Colonic mucosa (tissue), 4 donors: ENCODE results near the gene SSR1. TPM values are rescaled to one million over a fixed set of nuclear protein-coding genes. Genes with fewer than 3 reads are reported as not detected.

ENCODE experiments used
- DNase-seq: peaks from one replicate; pipeline ENCODE4 v3.0.0-alpha.2; 2020
- H3K27ac ChIP-seq: fragments of 200-600 bp; one replicate; pipeline ENCODE4 v1.8.0; 2021
- H3K27me3 ChIP-seq: fragments of 200-600 bp; one replicate; pipeline ENCODE4 v1.8.0; 2021
- H3K36me3 ChIP-seq: fragments of 200-600 bp; one replicate; pipeline ENCODE4 v1.8.0; 2021
- H3K4me1 ChIP-seq: fragments of 200-600 bp; one replicate; pipeline ENCODE4 v1.8.0; 2021; ENCODE audit warnings: mild to moderate bottlenecking
- H3K4me3 ChIP-seq: fragments of 200-600 bp; one replicate; pipeline ENCODE4 v1.8.0; 2021
- H3K9ac ChIP-seq, 2 donors: one replicate each; pipeline ENCODE4 v1.7.0; 2013; ENCODE audit warnings: control low read depth in 2 of 2, low read depth in 2 of 2, low read length in 2 of 2
- H3K9me3 ChIP-seq: fragments of 200-600 bp; one replicate; pipeline ENCODE4 v1.8.0; 2021
- intact Hi-C: fragments of 100-400 bp; cut with DNase I; formaldehyde crosslinking; loops from one replicate; pipeline ENCODE4 v1.14.1; 2022
- total RNA-seq, 2 donors: library from RNA; stranded (reverse); fragmentation: NEBNext Ultra II Directional in 1 of 2; extraction: Animal tissue kit (Norgen Biotek cat#: 25700) in 1 of 2; gene quantifications; one replicate each; pipeline ENCODE4 v1.2.1, GENCODE V29; 2021
- TF ChIP-seq, protein P1 (sequence below): fragments of 200-600 bp; IDR thresholded peaks from one replicate; pipeline ENCODE4 v1.8.0; 2022; ENCODE audit warnings: antibody characterized with exemption, mild to moderate bottlenecking
- donor health status: healthy.
- donor health status: DM: no; HTN: no; CAD: no.
- donor health status: DM: no; HTN: no; CAD: no.

SSR1 gene
- total RNA-seq, 2 donors from 2014 or later, result 150 to 153 TPM

DNA sequence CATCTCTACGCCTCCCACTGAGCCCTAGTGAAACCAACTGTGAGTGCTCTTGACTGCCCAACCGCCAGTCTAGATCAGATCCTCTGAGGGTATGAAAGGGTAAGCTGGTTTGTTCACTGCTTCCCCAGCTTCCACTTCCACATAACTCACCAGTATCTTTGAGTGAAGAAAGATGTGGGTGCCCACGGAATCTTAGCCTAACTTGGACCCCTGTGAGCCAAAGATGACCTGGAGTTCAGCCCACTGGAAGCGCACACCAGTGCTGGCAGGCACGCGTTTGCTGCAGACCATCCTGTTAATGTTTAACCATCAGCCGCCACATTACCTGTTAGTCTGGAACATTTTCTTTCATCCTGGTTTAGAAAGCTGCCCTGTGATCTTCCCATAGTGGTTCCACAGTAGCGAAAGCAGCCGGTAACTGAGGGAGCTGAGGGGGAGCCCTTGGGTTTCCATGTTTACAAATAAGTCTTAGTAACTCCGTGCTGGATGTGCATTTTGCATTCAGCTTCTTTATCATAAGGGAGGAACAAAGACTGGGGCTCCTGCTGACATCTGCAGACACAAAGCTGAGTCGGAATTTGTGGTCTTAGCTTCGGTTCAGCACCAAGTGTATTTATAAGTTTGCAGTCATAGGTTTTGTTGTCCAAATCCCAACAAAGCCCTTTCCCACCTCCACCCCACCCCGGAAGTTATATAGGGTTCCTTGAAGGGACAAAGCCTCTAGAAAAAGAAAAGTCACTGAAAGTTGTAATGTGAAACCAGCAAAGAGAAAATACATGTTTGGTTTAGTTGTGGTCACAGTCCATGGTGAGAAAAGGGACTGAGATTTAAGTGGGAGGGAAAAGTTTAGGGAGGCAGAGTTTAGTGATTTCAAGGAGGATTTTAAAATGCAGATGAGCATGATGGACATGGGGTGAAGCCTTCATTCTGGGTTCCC lies 71.0 kb downstream of the SSR1 start:
- Histone ChIP-seq H3K9ac (peak overlapping the region in 1 of 2 donors; percentile 70), H3K4me3 (no peak overlapping the region), H3K4me1 (peaks cover 13% of the 10 kb centered on the region), H3K9me3 (no peaks in the 10 kb centered on the region), H3K36me3 (peaks cover 9% of the 10 kb centered on the region), H3K27ac (peak overlapping the region; percentile 74), H3K27me3 (no peaks in the 10 kb centered on the region)
- peak; percentile 77 for DNase-seq
- TF ChIP-seq, protein P1, sequence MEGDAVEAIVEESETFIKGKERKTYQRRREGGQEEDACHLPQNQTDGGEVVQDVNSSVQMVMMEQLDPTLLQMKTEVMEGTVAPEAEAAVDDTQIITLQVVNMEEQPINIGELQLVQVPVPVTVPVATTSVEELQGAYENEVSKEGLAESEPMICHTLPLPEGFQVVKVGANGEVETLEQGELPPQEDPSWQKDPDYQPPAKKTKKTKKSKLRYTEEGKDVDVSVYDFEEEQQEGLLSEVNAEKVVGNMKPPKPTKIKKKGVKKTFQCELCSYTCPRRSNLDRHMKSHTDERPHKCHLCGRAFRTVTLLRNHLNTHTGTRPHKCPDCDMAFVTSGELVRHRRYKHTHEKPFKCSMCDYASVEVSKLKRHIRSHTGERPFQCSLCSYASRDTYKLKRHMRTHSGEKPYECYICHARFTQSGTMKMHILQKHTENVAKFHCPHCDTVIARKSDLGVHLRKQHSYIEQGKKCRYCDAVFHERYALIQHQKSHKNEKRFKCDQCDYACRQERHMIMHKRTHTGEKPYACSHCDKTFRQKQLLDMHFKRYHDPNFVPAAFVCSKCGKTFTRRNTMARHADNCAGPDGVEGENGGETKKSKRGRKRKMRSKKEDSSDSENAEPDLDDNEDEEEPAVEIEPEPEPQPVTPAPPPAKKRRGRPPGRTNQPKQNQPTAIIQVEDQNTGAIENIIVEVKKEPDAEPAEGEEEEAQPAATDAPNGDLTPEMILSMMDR, result no peak
- intact Hi-C loops, result loop anchor here (5.0 to 10.0 kb wide), 2 partner anchors 517 to 565 kb away; no protein-coding TSS in a partner anchor

DNA sequence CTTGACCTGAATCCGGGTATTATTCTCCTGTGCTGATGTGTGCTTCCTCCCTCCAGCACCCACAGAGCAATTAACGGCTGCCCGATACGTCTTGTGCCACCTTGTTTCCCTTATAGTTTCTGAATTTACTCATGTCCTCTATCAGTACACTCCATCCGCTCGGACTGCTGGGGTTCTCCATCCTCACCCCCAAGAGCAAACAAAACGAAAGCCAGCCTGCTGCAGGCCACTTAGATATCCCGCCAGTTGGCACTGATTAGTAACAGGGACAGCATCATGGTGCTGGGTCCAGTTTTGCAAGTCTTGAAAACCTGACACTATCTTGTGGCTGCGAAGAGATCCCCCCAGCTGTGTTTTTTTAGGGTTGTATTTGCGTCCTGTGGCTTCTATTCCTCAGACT lies 71.8 kb downstream of the SSR1 start:
- intact Hi-C loops, result loop anchor here (5.0 to 10.0 kb wide), 2 partner anchors 516 to 564 kb away; no protein-coding TSS in a partner anchor
- peak; percentile 17 for DNase-seq
- no peak overlapping the region for H3K4me3 ChIP-seq

DNA sequence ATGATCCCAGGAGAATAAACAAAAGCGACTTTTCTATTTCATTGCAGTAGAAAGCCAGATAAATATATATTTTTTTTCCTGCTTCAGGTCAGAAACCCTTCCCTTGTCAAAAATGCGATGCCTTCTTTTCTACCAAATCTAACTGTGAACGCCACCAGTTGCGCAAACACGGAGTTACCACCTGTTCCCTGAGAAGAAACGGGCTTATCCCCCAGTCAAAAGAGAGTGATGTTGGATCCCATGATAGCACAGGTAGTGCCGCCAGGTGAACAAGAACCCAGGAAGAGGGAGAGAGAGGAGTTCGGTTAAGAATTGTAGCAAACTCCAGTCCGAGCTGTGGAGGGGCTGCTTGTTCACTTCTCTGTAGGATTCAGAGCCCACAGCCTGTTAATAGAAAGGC lies 72.6 kb downstream of the SSR1 start:
- Histone ChIP-seq H3K9me3 (no peaks in the 10 kb centered on the region), H3K4me3 (no peak overlapping the region), H3K4me1 (peaks cover 25% of the 10 kb centered on the region), H3K9ac (no peak overlapping the region), H3K27ac (no peak overlapping the region), H3K27me3 (no peaks in the 10 kb centered on the region), H3K36me3 (peaks cover 3% of the 10 kb centered on the region)
- TF ChIP-seq, protein P1, result no peak
- DNase-seq, result no peak
- intact Hi-C loops, result loop anchor here (5.0 to 10.0 kb wide), 2 partner anchors 516 to 563 kb away; no protein-coding TSS in a partner anchor

More for the DNA sequence above, 71.8 kb downstream of the SSR1 start:
- Histone ChIP-seq H3K27ac (peak overlapping the region; percentile 74), H3K9me3 (no peaks in the 10 kb centered on the region), H3K4me1 (peaks cover 17% of the 10 kb centered on the region), H3K27me3 (no peaks in the 10 kb centered on the region), H3K9ac (peak overlapping the region in 1 of 2 donors; percentile 70), H3K36me3 (peaks cover 3% of the 10 kb centered on the region)
- TF ChIP-seq, protein P1, result no peak

DNA sequence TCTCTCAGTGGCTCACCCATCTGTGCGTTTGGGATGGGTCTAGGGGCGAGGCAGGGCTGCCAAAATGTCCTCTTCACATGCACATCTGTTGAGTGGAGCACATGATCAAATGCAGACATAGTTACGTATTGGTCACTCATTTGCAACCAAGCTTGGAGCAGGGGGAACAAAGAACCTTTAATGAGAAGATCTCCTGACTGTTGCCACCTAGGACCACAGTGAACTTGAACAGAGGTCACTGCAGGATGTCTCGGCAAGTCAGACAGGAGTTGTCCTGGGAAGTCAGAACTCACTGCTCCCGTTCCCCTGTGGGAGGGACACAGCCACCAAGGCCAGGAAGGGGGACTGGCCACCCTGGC lies 73.4 kb downstream of the SSR1 start:
- no peak overlapping the region for H3K4me3 ChIP-seq
- peaks cover 3% of the 10 kb centered on the region for H3K36me3 ChIP-seq
- no peak overlapping the region for H3K27ac ChIP-seq
- intact Hi-C loops, result no loop called here
- peak; percentile 17 for DNase-seq
- TF ChIP-seq, protein P1, result no peak
- no peaks in the 10 kb centered on the region for H3K27me3 ChIP-seq
- H3K4me1 ChIP-seq, result peaks cover 25% of the 10 kb centered on the region
- H3K9ac ChIP-seq, result peak overlapping the region; percentile 20 to 27
- no peaks in the 10 kb centered on the region for H3K9me3 ChIP-seq

DNA sequence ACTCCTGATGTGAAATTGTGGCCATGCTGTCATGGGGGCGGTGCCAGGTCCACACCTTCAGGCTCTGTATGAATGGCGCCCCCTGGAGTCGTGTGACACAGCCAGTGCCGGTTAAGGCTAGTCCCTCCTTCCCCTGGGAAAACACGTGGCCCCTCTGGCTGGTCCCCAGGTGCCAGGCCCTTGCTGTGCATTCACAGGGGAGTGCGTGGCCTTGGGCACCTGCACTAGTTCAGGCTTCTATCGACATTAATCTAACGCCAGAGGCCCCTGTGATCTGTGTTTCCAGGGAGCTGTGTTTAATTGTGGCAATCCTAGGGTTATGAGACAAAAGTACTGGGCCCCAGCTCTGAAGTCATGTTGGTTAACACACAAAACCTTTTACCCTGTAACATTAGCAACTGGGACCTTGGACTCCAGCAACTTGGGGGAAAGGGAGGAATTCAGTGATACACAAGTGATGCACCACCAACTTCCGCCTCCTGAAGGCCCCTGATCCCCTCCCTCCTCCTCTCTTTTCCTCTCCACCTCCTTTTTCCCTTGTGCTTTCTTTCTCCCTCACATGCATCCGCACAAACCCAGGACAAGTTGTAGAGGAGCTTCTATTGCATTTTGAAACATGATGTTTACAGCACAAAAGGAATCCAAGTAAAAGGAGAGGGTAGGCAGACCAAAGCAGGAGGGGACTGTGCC lies 74.0 kb downstream of the SSR1 start:
- Histone ChIP-seq H3K9ac (peak overlapping the region; percentile 20 to 27), H3K36me3 (peaks cover 3% of the 10 kb centered on the region)
- TF ChIP-seq, protein P1, result peak; percentile 68

More for the DNA sequence above, 74.0 kb downstream of the SSR1 start:
- intact Hi-C loops, result no loop called here
- H3K4me1 ChIP-seq, result peaks cover 25% of the 10 kb centered on the region
- H3K27ac ChIP-seq, result no peak overlapping the region
- no peak overlapping the region for H3K4me3 ChIP-seq
- DNase-seq, result peak; percentile 94
- H3K9me3 ChIP-seq, result no peaks in the 10 kb centered on the region
- no peaks in the 10 kb centered on the region for H3K27me3 ChIP-seq
